ENCODE measurements around the gene PATZ1.

The PATZ1 gene

DNA sequence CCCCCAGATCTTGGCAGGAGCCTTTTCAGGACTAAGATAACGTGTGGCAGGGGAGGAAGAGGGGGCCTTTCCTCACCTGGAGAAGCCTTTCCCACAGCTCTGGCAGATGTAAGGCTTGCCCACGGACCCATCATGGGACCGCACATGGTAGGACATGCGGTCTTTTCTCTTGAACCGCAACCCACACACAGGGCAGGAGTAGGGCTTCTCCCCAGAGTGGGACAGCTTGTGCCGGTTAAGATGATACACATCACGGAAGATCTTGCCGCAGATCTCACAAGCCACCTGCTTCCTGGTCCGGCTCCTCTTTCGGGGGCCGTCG is 1.9 kb downstream of the PATZ1 start:
- TF ChIP-seq TAF1 (IDR thresholded peaks at IDR 0.05; ENCODE audit: borderline replicate concordance, insufficient read depth, low read length) (no peak), POLR2AphosphoS5 (IDR thresholded peaks at IDR 0.05; ENCODE audit: low read depth, low read length) (no peak), SIN3A (IDR thresholded peaks at IDR 0.05; ENCODE audit: borderline replicate concordance, insufficient read depth, low read length) (no peak), FOXP2 (optimal IDR thresholded peaks at IDR 0.05; ENCODE audit: borderline replicate concordance, extremely low read depth, extremely low read length, insufficient read depth) (no peak)
- TF ChIP-seq, protein P1, sequence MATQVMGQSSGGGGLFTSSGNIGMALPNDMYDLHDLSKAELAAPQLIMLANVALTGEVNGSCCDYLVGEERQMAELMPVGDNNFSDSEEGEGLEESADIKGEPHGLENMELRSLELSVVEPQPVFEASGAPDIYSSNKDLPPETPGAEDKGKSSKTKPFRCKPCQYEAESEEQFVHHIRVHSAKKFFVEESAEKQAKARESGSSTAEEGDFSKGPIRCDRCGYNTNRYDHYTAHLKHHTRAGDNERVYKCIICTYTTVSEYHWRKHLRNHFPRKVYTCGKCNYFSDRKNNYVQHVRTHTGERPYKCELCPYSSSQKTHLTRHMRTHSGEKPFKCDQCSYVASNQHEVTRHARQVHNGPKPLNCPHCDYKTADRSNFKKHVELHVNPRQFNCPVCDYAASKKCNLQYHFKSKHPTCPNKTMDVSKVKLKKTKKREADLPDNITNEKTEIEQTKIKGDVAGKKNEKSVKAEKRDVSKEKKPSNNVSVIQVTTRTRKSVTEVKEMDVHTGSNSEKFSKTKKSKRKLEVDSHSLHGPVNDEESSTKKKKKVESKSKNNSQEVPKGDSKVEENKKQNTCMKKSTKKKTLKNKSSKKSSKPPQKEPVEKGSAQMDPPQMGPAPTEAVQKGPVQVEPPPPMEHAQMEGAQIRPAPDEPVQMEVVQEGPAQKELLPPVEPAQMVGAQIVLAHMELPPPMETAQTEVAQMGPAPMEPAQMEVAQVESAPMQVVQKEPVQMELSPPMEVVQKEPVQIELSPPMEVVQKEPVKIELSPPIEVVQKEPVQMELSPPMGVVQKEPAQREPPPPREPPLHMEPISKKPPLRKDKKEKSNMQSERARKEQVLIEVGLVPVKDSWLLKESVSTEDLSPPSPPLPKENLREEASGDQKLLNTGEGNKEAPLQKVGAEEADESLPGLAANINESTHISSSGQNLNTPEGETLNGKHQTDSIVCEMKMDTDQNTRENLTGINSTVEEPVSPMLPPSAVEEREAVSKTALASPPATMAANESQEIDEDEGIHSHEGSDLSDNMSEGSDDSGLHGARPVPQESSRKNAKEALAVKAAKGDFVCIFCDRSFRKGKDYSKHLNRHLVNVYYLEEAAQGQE (IDR thresholded peaks at IDR 0.05; ENCODE audit: insufficient read depth in 1 of 2, low read depth in 2 of 2, low read length in 2 of 2): no peak

DNA sequence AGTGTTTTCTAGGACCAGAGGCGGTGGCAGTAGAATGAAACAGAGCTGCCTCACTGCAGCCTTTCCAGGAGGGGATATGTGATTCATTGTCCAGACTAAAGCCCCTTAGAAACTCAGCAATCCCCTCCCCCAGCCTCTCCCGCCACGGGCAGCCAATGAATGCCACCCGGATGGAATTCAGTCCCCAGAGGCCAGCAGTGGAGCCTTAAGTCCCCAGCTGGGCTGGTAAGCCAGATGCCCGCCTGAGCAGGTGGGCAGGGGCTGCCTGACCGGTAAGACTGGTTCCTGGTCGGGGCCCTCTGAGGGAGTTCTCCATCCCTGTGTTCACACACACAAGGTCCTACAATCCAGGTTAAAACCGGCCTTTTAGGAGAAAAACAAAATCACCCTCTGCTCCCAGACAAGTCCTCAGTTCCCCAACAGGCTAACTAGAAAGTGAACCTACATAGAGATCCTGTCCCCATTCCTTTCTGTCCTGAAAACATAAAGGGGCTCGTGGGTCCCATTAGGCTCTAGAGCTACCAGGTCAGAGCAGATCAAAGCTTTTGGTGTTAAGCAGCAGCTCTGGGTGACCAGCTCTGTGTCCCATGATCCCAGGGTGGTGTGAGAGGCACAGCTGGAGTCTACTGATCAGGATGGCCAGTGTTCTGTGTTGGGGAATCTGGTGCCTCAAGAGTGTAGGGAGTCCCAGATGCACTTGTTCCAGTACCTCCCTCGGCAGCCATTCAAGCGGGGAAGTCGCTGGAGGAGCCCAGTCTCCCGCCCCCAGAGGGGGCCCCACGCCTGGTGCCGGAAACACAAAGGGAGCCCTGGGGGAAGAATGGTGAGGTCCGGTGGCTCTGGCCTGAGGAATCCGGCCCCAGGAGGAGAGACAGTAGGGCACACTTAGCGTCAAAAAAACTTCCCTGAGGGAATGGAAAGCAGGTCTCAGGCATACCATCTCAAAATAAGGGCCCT is 2.6 kb downstream of the PATZ1 start:
- TF ChIP-seq SIN3A (IDR thresholded peaks at IDR 0.05; ENCODE audit: borderline replicate concordance, insufficient read depth, low read length): no peak
- TF ChIP-seq, protein P1 (IDR thresholded peaks at IDR 0.05; ENCODE audit: insufficient read depth in 1 of 2, low read depth in 2 of 2, low read length in 2 of 2): no peak
- no peak for TF ChIP-seq POLR2AphosphoS5 (IDR thresholded peaks at IDR 0.05; ENCODE audit: low read depth, low read length)
- no peak for TF ChIP-seq FOXP2 (optimal IDR thresholded peaks at IDR 0.05; ENCODE audit: borderline replicate concordance, extremely low read depth, extremely low read length, insufficient read depth)
- TF ChIP-seq TAF1 (IDR thresholded peaks at IDR 0.05; ENCODE audit: borderline replicate concordance, insufficient read depth, low read length): no peak

DNA sequence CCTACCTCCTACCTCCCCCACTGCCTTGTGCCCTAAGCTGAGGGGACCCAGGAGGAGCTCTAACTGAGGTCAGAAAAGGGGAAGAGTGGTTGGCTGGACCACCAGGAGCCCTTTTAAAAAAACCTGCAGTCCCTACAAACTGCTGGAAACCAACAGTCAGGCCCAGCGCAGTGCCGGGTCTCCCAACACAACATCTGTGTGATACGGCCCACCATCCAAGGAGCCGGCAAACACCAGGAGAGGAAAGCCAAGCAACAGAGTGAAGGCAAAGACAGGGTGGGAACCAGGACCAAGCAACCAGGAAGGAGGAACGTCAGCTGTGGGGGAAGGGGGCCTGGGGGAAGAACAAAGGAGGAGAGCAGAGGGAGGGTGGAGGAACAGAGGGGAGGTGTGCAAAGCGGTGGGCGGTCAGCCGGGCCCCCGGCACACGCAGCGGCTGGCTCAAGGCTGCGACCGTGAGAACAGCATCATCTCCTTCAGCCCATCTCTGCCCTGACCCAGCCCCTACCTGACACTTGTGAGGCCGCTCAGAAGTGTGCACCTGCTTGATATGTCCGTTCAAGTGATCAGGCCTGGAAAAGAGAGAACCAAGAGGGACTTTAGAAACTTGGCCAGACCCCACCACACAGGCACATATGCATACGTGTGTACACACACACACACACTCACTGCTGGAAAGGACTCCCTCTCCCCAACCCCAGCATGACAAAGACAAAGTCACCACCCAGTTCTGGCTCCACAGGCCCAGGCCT is 3.6 kb downstream of the PATZ1 start:
- TF ChIP-seq SIN3A (IDR thresholded peaks at IDR 0.05; ENCODE audit: borderline replicate concordance, insufficient read depth, low read length): no peak
- no peak for TF ChIP-seq POLR2AphosphoS5 (IDR thresholded peaks at IDR 0.05; ENCODE audit: low read depth, low read length)
- TF ChIP-seq, protein P1 (IDR thresholded peaks at IDR 0.05; ENCODE audit: insufficient read depth in 1 of 2, low read depth in 2 of 2, low read length in 2 of 2): no peak
- no peak for TF ChIP-seq TAF1 (IDR thresholded peaks at IDR 0.05; ENCODE audit: borderline replicate concordance, insufficient read depth, low read length)
- no peak for TF ChIP-seq FOXP2 (optimal IDR thresholded peaks at IDR 0.05; ENCODE audit: borderline replicate concordance, extremely low read depth, extremely low read length, insufficient read depth)

DNA sequence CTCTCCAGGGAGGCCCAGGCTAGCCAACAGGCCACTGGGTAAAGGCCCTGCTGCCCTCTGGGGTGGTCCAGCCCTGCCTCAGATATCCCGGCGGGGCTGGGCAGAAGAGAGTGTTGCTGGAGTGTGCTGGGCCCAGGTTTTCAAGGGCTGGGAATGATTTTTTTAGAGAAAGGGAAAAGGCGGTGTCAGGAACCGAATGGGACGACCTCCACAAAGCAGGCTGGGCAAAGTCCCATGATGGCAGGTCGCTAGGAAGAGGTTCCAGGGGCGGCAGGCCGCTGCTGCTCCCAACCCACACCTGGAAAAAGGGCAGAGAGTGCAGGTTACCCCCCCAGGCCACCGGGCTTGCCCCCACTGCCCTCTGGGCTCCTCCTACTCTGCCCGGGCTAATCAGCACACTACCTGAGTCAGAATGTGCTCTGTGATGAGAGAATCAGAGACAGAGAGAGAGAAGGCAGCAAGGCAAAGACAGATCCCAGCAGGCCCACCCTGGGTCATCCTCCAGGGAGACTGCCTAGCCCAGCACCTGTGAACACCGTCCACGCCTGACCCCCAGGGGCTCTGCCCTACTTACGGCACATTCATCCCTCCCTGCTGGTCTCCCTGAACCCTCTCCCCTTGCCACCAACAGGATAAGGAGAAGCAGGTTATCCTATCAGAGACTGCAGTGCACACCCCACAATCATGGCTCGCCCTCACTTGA is 4.6 kb downstream of the PATZ1 start:
- no peak for TF ChIP-seq POLR2AphosphoS5 (IDR thresholded peaks at IDR 0.05; ENCODE audit: low read depth, low read length)

DNA sequence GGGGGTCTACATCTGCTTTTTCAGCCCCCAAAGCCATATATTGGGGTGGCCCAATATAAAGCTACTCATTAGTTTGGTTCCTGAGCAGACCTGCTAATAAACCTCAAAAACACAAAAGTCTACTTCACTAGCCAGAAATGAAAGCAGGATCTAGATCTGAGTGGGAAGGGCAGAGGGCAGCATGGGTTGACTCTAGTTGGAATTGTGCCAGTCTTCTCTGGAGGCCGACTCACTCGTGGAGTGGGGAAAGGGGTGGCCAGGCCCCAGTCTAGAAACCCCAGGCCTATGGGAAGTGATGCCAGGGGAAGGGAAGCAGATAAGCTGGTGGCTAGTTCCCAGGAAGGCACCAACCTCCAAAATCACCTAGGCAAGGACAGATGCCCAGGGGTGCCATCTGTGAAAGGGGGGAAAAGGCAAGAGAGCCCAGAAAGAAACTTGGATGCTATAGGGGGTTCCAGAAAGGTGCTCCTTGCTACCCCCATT is 5.3 kb downstream of the PATZ1 start:
- no peak for TF ChIP-seq FOXP2 (optimal IDR thresholded peaks at IDR 0.05; ENCODE audit: borderline replicate concordance, extremely low read depth, extremely low read length, insufficient read depth)

Data from PFSK-1 (cell line).